SK-N-MC (cell line): Measurements from ENCODE around the gene RBKS.
"Not testable (repeated sequence)": the region's sequence is repeated elsewhere in the genome, so short reads cannot be mapped to it uniquely, and the experiment has no call there.

Experiments used
- DNase-seq: peaks from one replicate; pipeline ENCODE4 v3.0.0-alpha.2; 2011; ENCODE audit warnings: low read depth, low spot score
- H3K27ac ChIP-seq: fragments of 200-600 bp; sonication (generic); 2 replicates; pipeline ENCODE4 v1.5.1; 2016; ENCODE audit warnings: mixed run types
- H3K36me3 ChIP-seq: fragments of 200-600 bp; sonication (generic); 2 replicates; pipeline ENCODE4 v1.6.1; 2017; ENCODE audit warnings: antibody characterized with exemption, low read length, mixed read lengths; ENCODE audit not compliant: insufficient read depth
- H3K4me3 ChIP-seq: fragments of 200-600 bp; sonication (generic); 2 replicates; pipeline ENCODE4 v1.5.1; 2016
- H3K9ac ChIP-seq: fragments of 200-600 bp; sonication (generic); 2 replicates; pipeline ENCODE4 v1.8.0; 2017; ENCODE audit warnings: mixed run types, mixed read lengths; ENCODE audit not compliant: insufficient read length
- H3K9me3 ChIP-seq: fragments of 200-600 bp; sonication (generic); 2 replicates; pipeline ENCODE4 v1.6.1; 2017; ENCODE audit warnings: low read depth, mild to moderate bottlenecking, antibody characterized with exemption, low read length, moderate library complexity, mixed read lengths
- EZH2 ChIP-seq: fragments of 200-600 bp; sonication (generic); IDR thresholded peaks from one replicate; pipeline ENCODE4 v1.6.1; 2017; ENCODE audit warnings: antibody characterized with exemption
- FOXP2 ChIP-seq: optimal IDR thresholded peaks from 2 replicates; pipeline ENCODE3; 2011; ENCODE audit warnings: mild to moderate bottlenecking, moderate library complexity; ENCODE audit not compliant: insufficient read depth; ENCODE audit errors: extremely low read length, control extremely low read depth
- POLR2AphosphoS5 ChIP-seq: IDR thresholded peaks from 2 replicates; pipeline ENCODE4 v1.6.1; 2012; ENCODE audit warnings: mild to moderate bottlenecking, low read depth, low read length, borderline replicate concordance

RBKS gene

DNA sequence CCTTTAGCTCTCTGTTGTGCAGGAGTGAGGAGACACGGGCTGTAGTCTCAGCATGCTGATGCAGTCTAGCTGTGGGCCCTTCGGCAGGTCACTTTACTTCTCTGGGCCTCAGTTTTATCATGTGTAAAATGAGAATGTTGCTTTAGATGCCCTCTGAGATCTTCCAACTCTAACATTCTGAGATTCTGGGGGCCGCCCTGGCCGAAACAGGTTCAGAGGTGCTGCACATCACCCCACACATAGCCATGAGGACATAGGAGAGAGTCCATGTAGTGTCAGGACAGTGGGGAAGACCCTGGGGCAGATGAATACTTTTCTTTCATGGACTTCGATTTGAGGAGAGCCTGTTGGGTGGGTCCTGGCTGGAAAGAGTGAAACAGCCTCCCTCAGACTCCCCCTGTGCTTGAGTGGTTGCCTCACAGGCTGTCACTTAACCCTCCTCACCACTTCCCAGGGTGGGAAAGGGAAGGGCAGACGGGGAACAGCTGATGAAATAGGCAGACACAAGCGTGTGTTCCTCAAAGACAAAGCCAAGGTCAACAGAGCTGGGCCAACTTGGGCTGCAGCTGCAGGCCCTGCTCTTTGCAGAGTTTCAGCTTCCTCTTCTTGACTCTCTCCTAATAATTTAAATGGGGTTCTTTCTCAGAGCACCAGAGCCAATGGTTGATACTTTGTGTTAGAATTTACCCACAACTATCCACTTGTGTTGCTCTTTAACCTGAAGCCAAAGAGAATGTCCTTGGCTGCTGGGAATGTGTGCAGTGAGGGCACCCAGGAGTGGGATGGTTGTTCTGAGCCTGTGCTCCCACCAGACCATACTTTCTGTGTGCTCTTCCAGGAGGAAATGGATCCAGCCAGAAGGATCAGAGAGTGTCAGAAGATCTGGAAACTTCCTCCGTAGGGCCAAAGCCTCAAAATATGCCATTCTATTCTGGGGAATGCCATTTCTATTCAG is 133.4 kb downstream of the RBKS start:
- no peak overlapping the region for H3K4me3 ChIP-seq
- H3K9ac ChIP-seq = no peak overlapping the region
- H3K36me3 ChIP-seq = no peaks in the 10 kb centered on the region
- no peak for DNase-seq
- no peaks in the 10 kb centered on the region for H3K9me3 ChIP-seq
- no peak overlapping the region for H3K27ac ChIP-seq
- TF ChIP-seq FOXP2 = no peak
- TF ChIP-seq POLR2AphosphoS5 = no peak
- no peak for TF ChIP-seq EZH2

DNA sequence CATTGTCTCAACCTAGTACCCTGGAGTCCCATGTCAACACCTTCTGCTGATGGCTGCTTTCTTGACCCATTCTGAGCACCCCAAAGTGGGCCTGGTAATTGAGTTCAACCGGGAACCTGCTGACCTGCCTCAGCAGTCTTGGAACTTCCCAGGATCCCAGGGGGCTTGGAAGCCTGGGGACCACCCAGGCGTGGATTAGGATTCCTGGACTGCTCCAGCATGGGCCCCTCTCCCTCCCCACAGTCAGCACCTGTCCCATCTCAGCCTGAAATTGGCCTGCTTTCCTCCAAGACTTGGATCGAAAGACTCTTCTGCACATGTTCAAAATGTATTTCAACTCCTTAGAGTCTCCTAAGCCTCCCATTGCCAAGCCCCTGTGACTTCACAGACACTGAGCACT is 134.1 kb downstream of the RBKS start:
- Histone ChIP-seq H3K27ac (no peak overlapping the region), H3K9me3 (no peaks in the 10 kb centered on the region), H3K4me3 (no peak overlapping the region), H3K36me3 (no peaks in the 10 kb centered on the region), H3K9ac (no peak overlapping the region)
- no peak for DNase-seq
- TF ChIP-seq POLR2AphosphoS5 (no peak), FOXP2 (no peak), EZH2 (no peak)

DNA sequence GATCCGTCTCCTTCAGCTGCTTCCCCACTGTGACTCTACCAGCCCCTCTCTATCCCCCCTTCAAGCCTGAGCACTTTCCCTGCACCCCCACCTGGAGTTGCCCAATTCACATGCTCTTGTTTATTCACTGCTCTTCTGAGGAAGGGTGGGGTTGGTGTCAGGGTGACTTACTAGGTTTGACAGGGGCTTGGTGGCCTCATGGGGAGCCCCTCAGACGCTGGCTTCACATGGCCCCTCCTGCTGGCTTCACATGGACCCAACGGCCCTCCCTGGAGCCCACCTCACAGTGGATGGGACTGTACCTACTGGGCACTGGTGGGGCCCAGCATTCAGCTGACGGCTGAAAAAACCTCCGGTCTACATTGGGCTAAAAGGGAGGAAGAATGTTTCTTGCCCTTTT is 135.4 kb downstream of the RBKS start:
- H3K4me3 ChIP-seq = no peak overlapping the region
- no peaks in the 10 kb centered on the region for H3K9me3 ChIP-seq
- no peak for TF ChIP-seq EZH2
- TF ChIP-seq POLR2AphosphoS5 = no peak
- no peak for TF ChIP-seq FOXP2
- no peak for DNase-seq
- no peak overlapping the region for H3K27ac ChIP-seq
- no peaks in the 10 kb centered on the region for H3K36me3 ChIP-seq
- no peak overlapping the region for H3K9ac ChIP-seq

DNA sequence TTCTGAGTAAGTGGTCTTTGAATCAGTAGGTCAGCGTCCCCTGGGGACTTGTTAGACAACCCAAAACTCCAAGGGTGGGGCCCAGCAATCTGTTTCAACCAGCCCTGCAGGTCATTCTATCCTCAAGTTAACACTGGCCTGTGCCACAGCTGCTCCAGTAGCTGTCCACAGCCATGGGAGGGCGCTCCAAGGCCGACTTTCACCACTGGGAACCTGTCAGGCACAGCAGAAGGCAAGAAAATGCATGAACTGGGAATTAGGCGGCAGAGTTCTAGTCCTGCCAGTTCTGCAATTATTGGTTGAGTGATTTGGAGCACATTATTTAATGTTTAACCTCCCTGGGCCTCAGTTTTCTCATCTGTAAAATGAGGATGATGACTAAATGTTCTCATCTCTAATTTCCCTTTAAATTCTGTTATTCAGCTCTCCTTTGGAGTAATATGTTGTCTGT is 136.0 kb downstream of the RBKS start:
- no peaks in the 10 kb centered on the region for H3K9me3 ChIP-seq
- no peak overlapping the region for H3K9ac ChIP-seq
- TF ChIP-seq POLR2AphosphoS5 (no peak), EZH2 (no peak), FOXP2 (no peak)
- no peak overlapping the region for H3K4me3 ChIP-seq
- no peak overlapping the region for H3K27ac ChIP-seq
- DNase-seq = peak; percentile 35
- no peaks in the 10 kb centered on the region for H3K36me3 ChIP-seq

- no peak overlapping the region for H3K9ac ChIP-seq
- H3K27ac ChIP-seq = no peak overlapping the region
- H3K36me3 ChIP-seq = no peaks in the 10 kb centered on the region
- TF ChIP-seq FOXP2 = no peak
- TF ChIP-seq EZH2 = no peak
- TF ChIP-seq POLR2AphosphoS5 = no peak
- H3K9me3 ChIP-seq = no peaks in the 10 kb centered on the region
- H3K4me3 ChIP-seq = no peak overlapping the region
- DNase-seq = no peak
Observed at GRCh38 chr2:27752551-27753237, 137.5 kb downstream of the RBKS start.

- H3K36me3 ChIP-seq = no peaks in the 10 kb centered on the region
- TF ChIP-seq EZH2 (no peak), POLR2AphosphoS5 (no peak), FOXP2 (no peak)
- no peaks in the 10 kb centered on the region for H3K9me3 ChIP-seq
- no peak overlapping the region for H3K4me3 ChIP-seq
- no peak overlapping the region for H3K27ac ChIP-seq
- no peak overlapping the region for H3K9ac ChIP-seq
- DNase-seq = no peak
Observed at GRCh38 chr2:27751377-27751776, 138.8 kb downstream of the RBKS start.

DNA sequence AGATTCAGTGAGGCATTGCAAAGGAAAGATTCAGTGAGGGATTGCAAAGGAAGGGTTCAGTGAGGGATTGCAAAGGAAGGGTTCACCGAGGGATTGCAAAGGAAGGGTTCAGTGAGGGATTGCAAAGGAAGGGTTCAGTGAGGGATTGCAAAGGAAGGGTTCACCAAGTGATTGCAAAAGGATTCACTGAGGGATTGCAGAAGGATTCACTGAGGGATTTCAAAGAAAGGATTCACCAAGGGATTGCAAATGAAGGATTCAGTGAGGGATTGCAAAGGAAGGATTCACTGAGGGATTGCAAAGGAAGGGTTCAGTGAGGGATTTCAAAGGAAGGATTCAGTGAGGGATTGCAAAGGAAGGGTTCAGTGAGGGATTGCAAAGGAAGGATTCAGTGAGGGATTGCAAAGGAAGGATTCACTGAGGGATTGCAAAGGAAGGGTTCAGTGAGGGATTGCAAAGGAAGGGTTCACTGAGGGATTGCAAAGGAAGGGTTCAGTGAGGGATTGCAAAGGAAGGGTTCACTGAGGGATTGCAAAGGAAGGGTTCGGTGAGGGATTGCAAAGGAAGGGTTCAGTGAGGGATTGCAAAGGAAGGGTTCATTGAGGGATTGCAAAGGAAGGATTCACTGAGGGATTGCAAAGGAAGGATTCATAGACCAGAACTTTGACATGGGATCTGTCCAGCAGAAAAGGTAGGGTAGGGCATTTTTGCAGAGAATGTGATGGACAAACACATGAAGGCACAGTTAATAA is 141.2 kb downstream of the RBKS start:
- H3K9me3 ChIP-seq, H3K4me3 ChIP-seq, DNase-seq, H3K36me3 ChIP-seq, H3K9ac ChIP-seq, H3K27ac ChIP-seq: not testable (repeated sequence)

DNA sequence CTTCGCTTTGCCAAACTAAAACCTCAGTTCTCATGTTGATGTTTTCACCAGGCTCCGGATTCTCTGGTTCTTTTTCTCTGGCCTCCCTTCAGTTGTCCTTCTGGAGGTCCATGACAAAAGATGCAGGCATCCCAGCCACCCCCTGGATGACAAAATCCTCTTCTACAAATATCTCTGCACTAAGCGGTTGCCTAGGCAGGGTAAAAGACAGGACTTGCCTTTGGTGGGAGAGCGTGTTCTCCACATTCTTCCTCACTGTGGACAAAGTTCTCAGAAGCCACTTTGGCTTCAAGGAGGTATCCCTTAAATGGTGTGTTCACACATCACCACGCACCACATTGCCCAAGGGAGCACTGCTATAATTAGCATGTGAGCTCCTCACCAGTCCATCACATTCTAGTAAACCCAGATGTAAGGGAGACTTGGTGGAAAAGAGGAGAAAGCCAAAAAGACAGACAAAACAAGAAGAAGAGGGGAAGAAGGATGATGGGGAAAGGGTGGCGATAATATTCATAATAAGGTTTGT is 142.3 kb downstream of the RBKS start:
- no peak overlapping the region for H3K4me3 ChIP-seq
- no peak for DNase-seq
- H3K9me3 ChIP-seq = no peaks in the 10 kb centered on the region
- H3K36me3 ChIP-seq = no peaks in the 10 kb centered on the region
- no peak overlapping the region for H3K9ac ChIP-seq
- TF ChIP-seq POLR2AphosphoS5 (no peak), FOXP2 (no peak), EZH2 (no peak)
- no peak overlapping the region for H3K27ac ChIP-seq
